B cell (primary cell): Measurements from ENCODE around the gene PRKCZ. TPM values are rescaled to one million over a fixed set of nuclear protein-coding genes. Genes with fewer than 3 reads are reported as not detected.

Experiments used
- ATAC-seq: fragments of 200-7000 bp; cut with Tn5 transposase; one replicate; pipeline ENCODE4 v1.10.0; 2021; ENCODE audit warnings: low read depth, mild to moderate bottlenecking, moderate number of reproducible peaks, moderate library complexity
- CTCF ChIA-PET: fragments of 350-600 bp; sonication (Branson Sonifier 250); formaldehyde crosslinking; loops from one replicate; lab custom pipeline; 2021; ENCODE audit warnings: antibody characterized with exemption, inconsistent platforms; lab: Charles Lee
- POLR2A ChIA-PET: fragments of 350-600 bp; sonication (Branson Sonifier 250); formaldehyde crosslinking; loops from one replicate; lab custom pipeline; 2021; ENCODE audit warnings: antibody characterized with exemption; lab: Charles Lee
- DNase-seq: peaks from one replicate; pipeline ENCODE4 v3.0.0; 2013
- H2AFZ ChIP-seq: 2 replicates; pipeline ENCODE4 v1.6.1; 2012; ENCODE audit warnings: mild to moderate bottlenecking, low read depth, low read length; ENCODE audit not compliant: insufficient read depth, poor library complexity, severe bottlenecking
- H3K27ac ChIP-seq, 2 donors: 1 replicate in 1 of 2; 2 replicates in 1 of 2; pipeline ENCODE4 v1.5.1; 2012 to 2013; ENCODE audit warnings: low read length in 2 of 2, mild to moderate bottlenecking in 2 of 2, moderate library complexity in 1 of 2
- H3K27me3 ChIP-seq, 4 experiments: fragments of 200-600 bp in 1 of 4; sonication (generic) in 1 of 4; replicated peaks in 1 of 4; 1 replicate in 2 of 4; 2 replicates in 2 of 4; pipeline versions ENCODE4 v1.6.1 to v1.7.0; 2013 to 2016; ENCODE audit warnings: low read length in 3 of 4, mild to moderate bottlenecking in 2 of 4, mixed read lengths in 1 of 4, moderate library complexity in 1 of 4; ENCODE audit not compliant: insufficient read depth in 4 of 4, control insufficient read depth in 3 of 4; ENCODE audit errors: control extremely low read depth in 1 of 4
- H3K36me3 ChIP-seq, 2 experiments: replicated peaks in 1 of 2; 1 replicate in 1 of 2; 2 replicates in 1 of 2; pipeline versions ENCODE4 v1.6.1 to v1.7.1; 2013; ENCODE audit warnings: low read length in 1 of 2; ENCODE audit not compliant: insufficient read depth in 2 of 2, control insufficient read depth in 1 of 2; ENCODE audit errors: control extremely low read depth in 1 of 2, extremely low read depth in 1 of 2
- H3K4me1 ChIP-seq, 2 donors: fragments of 200-600 bp in 1 of 2; sonication (generic) in 1 of 2; 1 replicate in 1 of 2; 2 replicates in 1 of 2; pipeline versions ENCODE4 v1.5.1 to v1.6.1; 2013 to 2017; ENCODE audit warnings: low read length in 2 of 2; ENCODE audit not compliant: control insufficient read depth in 2 of 2, insufficient read depth in 2 of 2
- H3K4me2 ChIP-seq: replicated peaks from 2 replicates; pipeline ENCODE3; 2012; ENCODE audit warnings: mild to moderate bottlenecking, low read depth, low read length; ENCODE audit not compliant: poor library complexity, severe bottlenecking
- H3K4me3 ChIP-seq, 5 experiments: fragments of 200-600 bp in 1 of 5; sonication (generic) in 1 of 5; 1 replicate in 3 of 5; 2 replicates in 2 of 5; pipeline versions ENCODE4 v1.5.1 to v1.7.0; 2011 to 2016; ENCODE audit warnings: low read length in 4 of 5, mild to moderate bottlenecking in 4 of 5, low read depth in 2 of 5, control low read depth in 1 of 5, moderate library complexity in 1 of 5; ENCODE audit not compliant: insufficient read depth in 1 of 5; ENCODE audit errors: control extremely low read depth in 1 of 5, extremely low read depth in 1 of 5
- H3K79me2 ChIP-seq: fragments of 200-600 bp; sonication (generic); one replicate; pipeline ENCODE4 v1.6.0; 2016; ENCODE audit warnings: low read length; ENCODE audit not compliant: control insufficient read depth, insufficient read depth
- H3K9ac ChIP-seq: fragments of 200-600 bp; sonication (generic); 2 replicates; pipeline ENCODE4 v1.6.1; 2017; ENCODE audit warnings: mild to moderate bottlenecking, low read length, moderate library complexity
- H3K9me3 ChIP-seq, 3 donors: one replicate each; pipeline versions ENCODE4 v1.6.1 to v1.7.1; 2013; ENCODE audit warnings: low read length in 2 of 3; ENCODE audit not compliant: control insufficient read depth in 2 of 3, insufficient read depth in 1 of 3; ENCODE audit errors: control extremely low read depth in 1 of 3
- H4K20me1 ChIP-seq: 2 replicates; pipeline ENCODE4 v1.6.0; 2012; ENCODE audit warnings: mild to moderate bottlenecking, low read length; ENCODE audit not compliant: insufficient read depth, control insufficient read depth, poor library complexity, severe bottlenecking
- H3K27ac Mint-ChIP-seq: one replicate; pipeline ENCODE4 v1.8.0; 2021; ENCODE audit warnings: mixed read lengths
- H3K27me3 Mint-ChIP-seq: one replicate; pipeline ENCODE4 v1.8.0; 2021; ENCODE audit warnings: mixed read lengths
- H3K4me1 Mint-ChIP-seq: one replicate; pipeline ENCODE4 v1.8.0; 2021; ENCODE audit warnings: mixed read lengths
- H3K4me3 Mint-ChIP-seq: one replicate; pipeline ENCODE4 v1.8.0; 2021; ENCODE audit warnings: mixed read lengths
- H3K9me3 Mint-ChIP-seq: one replicate; pipeline ENCODE4 v1.8.0; 2022; ENCODE audit warnings: mixed read lengths; ENCODE audit not compliant: insufficient read depth
- CTCF ChIP-seq: fragments of 200-600 bp; IDR thresholded peaks from one replicate; pipeline ENCODE4 v1.8.0; 2022; ENCODE audit warnings: antibody characterized with exemption, mild to moderate bottlenecking
- EZH2 ChIP-seq: IDR thresholded peaks from 2 replicates; pipeline ENCODE4 v1.6.1; 2012; ENCODE audit warnings: borderline replicate concordance, low read depth, mild to moderate bottlenecking, moderate library complexity, low read length; ENCODE audit not compliant: insufficient read depth, poor library complexity, severe bottlenecking
- WGBS: methylation state at CpG from one replicate; pipeline ENCODE4 v1.1.5; 2013; ENCODE audit warnings: missing lambda C conversion rate; ENCODE audit not compliant: insufficient coverage; 5-methylcytosine and 5-hydroxymethylcytosine counted together
- intact Hi-C: fragments of 100-400 bp; cut with micrococcal nuclease; formaldehyde crosslinking; loops from one replicate; pipeline ENCODE4 v1.10.0; 2022
- polyA plus RNA-seq: library from polyadenylated mRNA; depleted of rRNA; stranded (reverse); fragments of >200 nt; gene quantifications from 2 replicates; pipeline ENCODE4 v1.2.3, GENCODE V29; 2012
- total RNA-seq, 2 donors: library from RNA; stranded (reverse); fragments of 120-200 nt in 1 of 2; gene quantifications; 1 replicate in 1 of 2; 2 replicates in 1 of 2; pipeline versions ENCODE4 v1.2.3 to v1.2.4, GENCODE V29; 2013 to 2022

PRKCZ gene
- total and polyA plus RNA-seq, 2 donors (not counting 1 experiment from before 2014, with no cell fraction given), result 17.9 to 53.2 TPM

DNA sequence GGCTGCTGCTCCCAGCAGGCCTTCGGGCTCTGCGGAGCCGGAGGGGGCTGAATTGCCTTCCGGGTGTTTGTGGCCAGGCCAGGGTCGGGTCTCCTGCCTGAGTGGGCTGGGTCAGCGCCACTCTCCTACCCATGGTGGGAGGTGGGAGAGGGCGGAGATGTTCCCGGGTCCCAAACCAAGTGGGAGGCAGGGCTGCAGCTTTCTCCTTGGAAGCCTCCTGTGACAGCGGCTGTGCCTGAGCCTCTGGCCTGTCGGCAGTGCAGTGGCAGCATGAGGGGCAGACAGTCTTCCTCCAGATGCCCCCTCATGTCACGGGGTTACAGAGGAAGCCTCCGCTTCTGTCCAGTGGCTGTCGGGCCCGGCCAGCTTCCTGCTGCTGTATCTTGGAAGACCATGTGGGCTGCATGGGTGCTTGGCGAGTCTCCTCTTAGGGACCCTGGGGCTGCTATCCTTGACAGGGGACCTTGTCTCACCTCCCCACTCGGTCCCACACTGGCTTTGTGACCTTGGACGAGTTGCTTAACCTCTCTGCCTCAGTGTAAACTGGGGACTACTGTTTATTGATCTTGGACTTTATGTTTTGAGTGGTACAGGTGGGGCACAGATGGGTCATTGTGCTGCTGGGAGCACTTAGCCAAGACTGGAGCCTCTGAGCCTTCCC, 182.2 kb downstream of the PRKCZ start:
- Histone ChIP-seq H3K4me2 (peak overlapping the region; percentile 89), H3K27ac (peak overlapping the region in 1 of 2 donors; percentile 93), H3K79me2 (peaks cover 86% of the 10 kb centered on the region), H3K36me3 (peaks cover 0 to 6% of the 10 kb centered on the region in 2 experiments), H3K9me3 (no peaks in the 10 kb centered on the region), H4K20me1 (peaks cover 85% of the 10 kb centered on the region), H3K27me3 (no peaks in the 10 kb centered on the region), H3K9ac (no peak overlapping the region), H2AFZ (no peak overlapping the region), H3K4me3 (peak overlapping the region in 1 of 5 experiments; percentile 74), H3K4me1 (peaks cover 75 to 82% of the 10 kb centered on the region in 2 donors)
- Mint-ChIP-seq H3K9me3 (no peaks in the 10 kb centered on the region), H3K27me3 (no peaks in the 10 kb centered on the region), H3K27ac (peak overlapping the region; percentile 91), H3K4me1 (peaks cover 78% of the 10 kb centered on the region), H3K4me3 (peak overlapping the region; percentile 98)
- ATAC-seq (no peak), DNase-seq (no peak)
- 96% methylated on average over 15 of the region's 17 CpGs for WGBS
- ChIA-PET CTCF (interaction anchor here (0.6 to 1.5 kb wide), 4 partner anchors 19 to 67 kb away, joined by 3 to 5 read pairs (median 4); partner anchors contain the start of gene FAAP20), POLR2A (interaction anchor here (0.7 to 1.0 kb wide), 2 partner anchors 38 to 80 kb away, joined by 3 to 4 read pairs; no protein-coding TSS in a partner anchor)
- no peak for TF ChIP-seq CTCF
- TF ChIP-seq EZH2, result no peak
- intact Hi-C loops, result no loop called here

DNA sequence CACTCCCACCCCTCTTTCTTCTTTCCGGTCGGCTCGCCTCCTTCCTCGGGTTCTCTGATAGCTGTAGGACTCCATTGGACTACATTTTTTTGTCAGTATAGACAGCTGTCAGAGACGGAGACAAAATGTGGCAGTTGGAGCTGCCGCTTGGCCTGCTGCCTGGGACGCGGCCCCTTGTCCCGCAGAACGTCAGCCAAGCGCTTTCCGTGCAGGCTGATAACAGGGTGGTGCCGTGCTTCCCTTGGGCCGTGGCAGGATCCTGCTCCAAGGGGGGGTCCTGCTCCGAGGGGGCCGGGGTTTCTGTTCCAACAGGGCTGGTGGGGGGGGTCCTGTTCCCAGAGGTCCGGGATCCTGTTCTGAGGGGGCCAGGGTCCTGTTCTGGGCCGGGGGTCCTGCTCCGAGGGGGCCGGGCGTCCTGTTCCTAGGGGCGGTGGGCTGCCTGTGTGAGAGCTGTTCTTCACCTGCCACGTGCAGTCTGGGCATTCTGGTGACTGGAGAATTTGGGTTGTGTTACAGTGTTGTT, 182.8 kb downstream of the PRKCZ start:
- intact Hi-C loops, result no loop called here
- no peaks in the 10 kb centered on the region for H3K27me3 Mint-ChIP-seq
- H3K4me3 ChIP-seq, result no peak overlapping the region
- no peaks in the 10 kb centered on the region for H3K27me3 ChIP-seq
- no peak for DNase-seq
- peaks cover 92% of the 10 kb centered on the region for H3K79me2 ChIP-seq
- no peak overlapping the region for H3K9ac ChIP-seq
- H3K9me3 Mint-ChIP-seq, result no peaks in the 10 kb centered on the region
- ATAC-seq, result no peak
- H3K4me1 Mint-ChIP-seq, result peaks cover 81% of the 10 kb centered on the region
- peak overlapping the region in 1 of 2 donors; percentile 93 for H3K27ac ChIP-seq
- H3K27ac Mint-ChIP-seq, result peak overlapping the region; percentile 87
- WGBS, result 88% methylated on average over 19 of the region's 23 CpGs
- POLR2A ChIA-PET, result interaction anchor here (0.7 to 2.6 kb wide), 2 partner anchors 68 to 79 kb away, joined by 3 to 23 read pairs; no protein-coding TSS in a partner anchor
- peak overlapping the region; percentile 89 for H3K4me2 ChIP-seq
- H3K4me3 Mint-ChIP-seq, result peak overlapping the region; percentile 98
- H2AFZ ChIP-seq, result no peak overlapping the region
- peaks cover 0 to 8% of the 10 kb centered on the region in 2 experiments for H3K36me3 ChIP-seq
- no peaks in the 10 kb centered on the region for H3K9me3 ChIP-seq
- CTCF ChIA-PET, result interaction anchor here (1.5 to 2.7 kb wide), 3 partner anchors 38 to 83 kb away, joined by 5 to 11 read pairs (median 10); partner anchors contain the start of gene FAAP20
- TF ChIP-seq CTCF, result no peak
- no peak for TF ChIP-seq EZH2
- H3K4me1 ChIP-seq, result peaks cover 77 to 88% of the 10 kb centered on the region in 2 donors
- peaks cover 91% of the 10 kb centered on the region for H4K20me1 ChIP-seq
